Measurements from ENCODE around the gene TMEM63B. TPM values are rescaled to one million over a fixed set of nuclear protein-coding genes. Genes with fewer than 3 reads are reported as not detected.

TMEM63B gene
- total RNA-seq, 1 donor from 2014 or later: 36.2 TPM

DNA sequence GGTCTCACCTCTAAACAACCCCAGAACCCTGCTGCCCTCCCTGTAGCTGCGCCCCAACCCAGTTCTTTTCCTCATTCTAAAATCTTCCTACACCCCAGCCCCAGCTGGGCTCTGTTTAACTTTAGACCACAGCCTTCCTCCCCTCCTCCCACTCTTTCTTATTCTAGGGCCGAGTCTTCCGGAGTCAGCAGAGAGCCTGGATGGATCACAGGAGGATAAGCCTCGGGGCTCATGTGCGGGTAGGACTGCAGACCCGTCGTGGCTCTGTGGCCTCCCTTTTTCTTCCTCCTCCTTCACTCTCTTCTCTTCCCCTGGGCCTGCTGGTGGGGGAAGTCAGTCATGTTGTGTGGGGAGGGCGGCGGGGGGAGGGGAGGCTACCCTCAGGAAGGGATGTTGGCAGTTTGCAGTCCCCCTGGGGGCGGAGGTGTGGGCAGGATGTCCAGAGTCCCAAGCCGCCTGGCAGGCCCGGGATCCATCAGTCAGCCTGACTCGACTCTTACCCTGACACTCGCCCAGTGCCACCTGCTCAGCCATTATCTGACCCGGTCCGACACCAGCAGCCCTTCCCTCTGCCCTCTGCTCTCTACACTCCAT is 39.3 kb downstream of the TMEM63B start:
- no peak overlapping the region for H3K27ac Mint-ChIP-seq (ENCODE audit: unreplicated experiment)
- H3K4me3 Mint-ChIP-seq (ENCODE audit: unreplicated experiment): no peak overlapping the region
- TF ChIP-seq, protein P1, sequence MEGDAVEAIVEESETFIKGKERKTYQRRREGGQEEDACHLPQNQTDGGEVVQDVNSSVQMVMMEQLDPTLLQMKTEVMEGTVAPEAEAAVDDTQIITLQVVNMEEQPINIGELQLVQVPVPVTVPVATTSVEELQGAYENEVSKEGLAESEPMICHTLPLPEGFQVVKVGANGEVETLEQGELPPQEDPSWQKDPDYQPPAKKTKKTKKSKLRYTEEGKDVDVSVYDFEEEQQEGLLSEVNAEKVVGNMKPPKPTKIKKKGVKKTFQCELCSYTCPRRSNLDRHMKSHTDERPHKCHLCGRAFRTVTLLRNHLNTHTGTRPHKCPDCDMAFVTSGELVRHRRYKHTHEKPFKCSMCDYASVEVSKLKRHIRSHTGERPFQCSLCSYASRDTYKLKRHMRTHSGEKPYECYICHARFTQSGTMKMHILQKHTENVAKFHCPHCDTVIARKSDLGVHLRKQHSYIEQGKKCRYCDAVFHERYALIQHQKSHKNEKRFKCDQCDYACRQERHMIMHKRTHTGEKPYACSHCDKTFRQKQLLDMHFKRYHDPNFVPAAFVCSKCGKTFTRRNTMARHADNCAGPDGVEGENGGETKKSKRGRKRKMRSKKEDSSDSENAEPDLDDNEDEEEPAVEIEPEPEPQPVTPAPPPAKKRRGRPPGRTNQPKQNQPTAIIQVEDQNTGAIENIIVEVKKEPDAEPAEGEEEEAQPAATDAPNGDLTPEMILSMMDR (IDR thresholded peaks at IDR 0.05): no peak
- H3K9me3 Mint-ChIP-seq (ENCODE audit: unreplicated experiment): no peaks in the 10 kb centered on the region
- no peak for DNase-seq (ENCODE audit: extremely low spot score, unreplicated experiment)
- peaks cover 4% of the 10 kb centered on the region for H3K4me1 Mint-ChIP-seq (ENCODE audit: unreplicated experiment)
- H3K36me3 Mint-ChIP-seq (ENCODE audit: unreplicated experiment): no peaks in the 10 kb centered on the region
- H3K27me3 Mint-ChIP-seq (ENCODE audit: unreplicated experiment): peaks cover 33% of the 10 kb centered on the region

DNA sequence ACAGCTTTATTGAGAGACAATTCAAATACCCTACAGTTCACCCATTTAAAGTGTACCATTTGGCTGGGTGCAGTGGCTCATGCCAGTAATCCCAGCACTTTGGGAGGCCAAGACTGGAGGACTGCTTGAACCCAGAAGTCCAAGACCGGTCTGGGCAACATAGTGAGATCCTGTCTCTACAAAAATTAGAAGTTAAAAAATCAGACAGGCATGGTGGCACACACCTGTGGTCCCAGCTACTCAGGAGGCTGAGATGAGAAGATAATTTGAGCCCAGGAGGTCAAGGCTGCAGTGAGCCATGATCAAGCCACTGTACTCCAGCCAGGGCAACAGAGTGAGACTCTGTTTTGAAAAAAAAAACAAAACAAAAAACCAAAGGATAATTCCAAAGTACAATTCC is 40.2 kb downstream of the TMEM63B start:
- H3K4me3 Mint-ChIP-seq (ENCODE audit: unreplicated experiment): no peak overlapping the region
- peaks cover 5% of the 10 kb centered on the region for H3K4me1 Mint-ChIP-seq (ENCODE audit: unreplicated experiment)
- H3K27ac Mint-ChIP-seq (ENCODE audit: unreplicated experiment): no peak overlapping the region
- no peaks in the 10 kb centered on the region for H3K36me3 Mint-ChIP-seq (ENCODE audit: unreplicated experiment)
- no peaks in the 10 kb centered on the region for H3K9me3 Mint-ChIP-seq (ENCODE audit: unreplicated experiment)
- TF ChIP-seq, protein P1 (IDR thresholded peaks at IDR 0.05): no peak
- peaks cover 32% of the 10 kb centered on the region for H3K27me3 Mint-ChIP-seq (ENCODE audit: unreplicated experiment)
- no peak for DNase-seq (ENCODE audit: extremely low spot score, unreplicated experiment)

DNA sequence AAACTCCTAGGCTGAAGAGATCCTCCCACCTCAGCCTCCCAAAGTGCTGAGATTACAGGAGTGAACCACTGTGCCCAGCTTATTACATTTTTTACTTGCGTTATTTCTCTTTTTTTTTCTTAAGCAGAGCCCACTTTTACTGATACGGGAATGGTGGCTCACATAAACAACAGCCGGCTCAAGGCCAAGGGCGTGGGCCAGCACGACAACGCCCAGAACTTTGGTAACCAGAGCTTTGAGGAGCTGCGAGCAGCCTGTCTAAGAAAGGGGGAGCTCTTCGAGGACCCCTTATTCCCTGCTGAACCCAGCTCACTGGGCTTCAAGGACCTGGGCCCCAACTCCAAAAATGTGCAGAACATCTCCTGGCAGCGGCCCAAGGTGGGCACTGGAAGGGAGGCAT is 41.8 kb downstream of the TMEM63B start:
- Mint-ChIP-seq H3K27ac (ENCODE audit: unreplicated experiment) (no peak overlapping the region), H3K9me3 (ENCODE audit: unreplicated experiment) (no peaks in the 10 kb centered on the region), H3K36me3 (ENCODE audit: unreplicated experiment) (no peaks in the 10 kb centered on the region), H3K27me3 (ENCODE audit: unreplicated experiment) (peaks cover 27% of the 10 kb centered on the region), H3K4me1 (ENCODE audit: unreplicated experiment) (peaks cover 8% of the 10 kb centered on the region), H3K4me3 (ENCODE audit: unreplicated experiment) (no peak overlapping the region)
- no peak for DNase-seq (ENCODE audit: extremely low spot score, unreplicated experiment)
- TF ChIP-seq, protein P1 (IDR thresholded peaks at IDR 0.05): no peak

DNA sequence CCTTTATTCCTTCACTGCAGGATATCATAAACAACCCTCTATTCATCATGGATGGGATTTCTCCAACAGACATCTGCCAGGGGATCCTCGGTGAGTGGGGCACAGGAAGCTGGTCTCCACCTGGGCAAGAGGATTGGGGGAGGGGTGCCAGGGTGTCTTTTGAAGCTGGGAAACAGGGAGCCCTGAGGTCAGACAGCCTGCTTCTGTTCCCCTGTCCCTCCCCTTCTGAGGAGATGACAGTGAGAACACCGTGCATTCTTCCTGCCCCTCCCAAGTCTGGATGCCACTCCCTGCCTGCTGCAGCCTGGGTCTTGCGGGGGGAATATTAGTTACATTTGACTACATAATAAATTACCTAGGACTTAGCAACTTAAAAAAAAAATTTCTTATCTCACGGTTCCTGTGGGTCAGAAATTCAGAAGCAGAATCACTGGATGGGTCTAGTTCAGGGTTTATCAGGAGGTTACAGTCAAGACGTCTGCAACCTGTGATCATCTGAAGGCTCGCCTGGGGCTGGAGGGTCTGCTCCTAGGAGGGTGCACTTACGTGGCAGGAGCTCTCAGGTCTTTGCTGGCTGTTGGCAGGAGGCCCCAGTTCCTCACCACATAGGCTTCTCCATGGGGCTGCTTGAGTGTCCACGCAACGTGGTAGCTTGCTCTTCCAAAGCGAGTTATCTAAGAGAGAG is 42.7 kb downstream of the TMEM63B start:
- Mint-ChIP-seq H3K27ac (ENCODE audit: unreplicated experiment) (no peak overlapping the region), H3K27me3 (ENCODE audit: unreplicated experiment) (peaks cover 21% of the 10 kb centered on the region), H3K4me3 (ENCODE audit: unreplicated experiment) (no peak overlapping the region), H3K36me3 (ENCODE audit: unreplicated experiment) (no peaks in the 10 kb centered on the region), H3K4me1 (ENCODE audit: unreplicated experiment) (peaks cover 8% of the 10 kb centered on the region), H3K9me3 (ENCODE audit: unreplicated experiment) (no peaks in the 10 kb centered on the region)
- TF ChIP-seq, protein P1 (IDR thresholded peaks at IDR 0.05): no peak
- no peak for DNase-seq (ENCODE audit: extremely low spot score, unreplicated experiment)

DNA sequence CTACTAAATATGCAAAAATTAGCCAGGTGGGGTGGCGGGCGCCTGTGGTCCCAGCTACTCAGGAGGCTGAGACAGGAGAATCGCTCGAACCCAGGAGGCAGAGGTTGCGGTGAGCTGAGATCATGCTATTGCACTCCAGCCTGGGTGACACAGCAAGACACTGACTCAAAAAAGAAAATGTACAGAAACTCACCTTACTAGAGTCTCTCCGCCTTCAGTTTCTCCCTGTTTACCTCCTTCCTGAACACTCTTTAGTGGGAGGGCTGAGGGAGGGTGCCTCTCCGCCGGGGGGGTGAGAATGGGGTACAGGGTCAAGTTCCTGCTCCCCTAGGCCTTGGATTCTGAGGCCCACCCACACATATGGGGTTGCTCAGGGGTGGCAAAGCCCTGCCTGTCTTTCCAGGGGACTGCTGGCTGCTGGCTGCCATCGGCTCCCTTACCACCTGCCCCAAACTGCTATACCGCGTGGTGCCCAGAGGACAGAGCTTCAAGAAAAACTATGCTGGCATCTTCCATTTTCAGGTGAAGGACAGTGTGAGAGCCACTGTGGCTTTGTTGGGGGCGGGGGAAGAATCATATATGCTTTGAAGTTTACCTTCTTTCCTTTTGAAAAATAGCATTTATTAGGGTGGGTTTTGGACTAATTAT is 44.7 kb downstream of the TMEM63B start:
- no peaks in the 10 kb centered on the region for H3K9me3 Mint-ChIP-seq (ENCODE audit: unreplicated experiment)
- no peak overlapping the region for H3K4me3 Mint-ChIP-seq (ENCODE audit: unreplicated experiment)
- H3K4me1 Mint-ChIP-seq (ENCODE audit: unreplicated experiment): peaks cover 4% of the 10 kb centered on the region
- TF ChIP-seq, protein P1 (IDR thresholded peaks at IDR 0.05): no peak
- H3K36me3 Mint-ChIP-seq (ENCODE audit: unreplicated experiment): no peaks in the 10 kb centered on the region
- H3K27me3 Mint-ChIP-seq (ENCODE audit: unreplicated experiment): peaks cover 14% of the 10 kb centered on the region
- no peak for DNase-seq (ENCODE audit: extremely low spot score, unreplicated experiment)
- no peak overlapping the region for H3K27ac Mint-ChIP-seq (ENCODE audit: unreplicated experiment)
